8988T (cell line): Measurements from ENCODE around the gene GREM2.

ENCODE experiments used
- DNase-seq: peaks from one replicate; pipeline ENCODE4 v3.0.0; 2011

The GREM2 gene

DNA sequence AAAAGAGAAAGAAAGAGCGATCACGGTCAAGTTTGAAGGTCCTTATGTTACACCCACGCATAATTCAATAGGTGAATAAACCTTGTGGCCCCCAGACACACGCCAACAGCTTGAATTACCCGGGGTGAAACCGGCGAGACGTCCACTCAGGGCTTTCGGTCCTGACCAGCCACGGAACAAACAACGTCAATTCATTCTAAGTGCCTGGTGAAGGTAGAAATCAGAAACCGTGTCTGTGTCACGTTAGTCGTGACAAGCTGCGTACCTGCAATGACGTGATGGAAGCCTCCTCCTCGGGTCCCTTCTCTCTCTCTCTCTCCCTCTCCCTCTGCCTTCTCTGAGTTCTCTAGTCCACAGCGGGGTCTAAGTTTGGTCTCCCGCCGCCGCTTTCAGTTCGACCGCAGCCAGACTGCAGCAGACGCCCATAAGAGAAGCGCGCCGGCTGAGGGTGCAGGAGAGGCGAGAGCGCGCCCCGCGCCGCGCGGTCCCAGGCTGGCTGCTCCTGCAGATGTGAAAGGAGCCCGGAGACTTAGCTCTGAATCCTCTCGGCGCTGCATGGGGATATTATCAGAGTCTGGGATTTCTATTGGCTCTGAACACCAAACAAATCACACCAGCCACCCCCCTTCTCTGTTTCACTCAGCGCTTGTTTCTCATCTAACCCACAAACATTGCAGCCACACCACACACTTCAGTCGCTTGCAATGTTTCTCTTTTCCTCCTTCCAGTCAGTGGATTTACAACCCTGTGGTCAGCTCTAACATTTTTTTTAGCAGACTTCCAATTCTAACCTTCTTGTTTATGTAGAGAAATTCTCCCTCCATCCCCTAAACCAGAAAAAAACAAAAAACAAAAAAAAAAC lies at the start of gene GREM2:
Gene GREM2, minus strand, starts transcription at position 537 of the 862 bp plus-strand sequence. CDS start 118,680 bp downstream, outside the sequence.
- no peak for DNase-seq

DNA sequence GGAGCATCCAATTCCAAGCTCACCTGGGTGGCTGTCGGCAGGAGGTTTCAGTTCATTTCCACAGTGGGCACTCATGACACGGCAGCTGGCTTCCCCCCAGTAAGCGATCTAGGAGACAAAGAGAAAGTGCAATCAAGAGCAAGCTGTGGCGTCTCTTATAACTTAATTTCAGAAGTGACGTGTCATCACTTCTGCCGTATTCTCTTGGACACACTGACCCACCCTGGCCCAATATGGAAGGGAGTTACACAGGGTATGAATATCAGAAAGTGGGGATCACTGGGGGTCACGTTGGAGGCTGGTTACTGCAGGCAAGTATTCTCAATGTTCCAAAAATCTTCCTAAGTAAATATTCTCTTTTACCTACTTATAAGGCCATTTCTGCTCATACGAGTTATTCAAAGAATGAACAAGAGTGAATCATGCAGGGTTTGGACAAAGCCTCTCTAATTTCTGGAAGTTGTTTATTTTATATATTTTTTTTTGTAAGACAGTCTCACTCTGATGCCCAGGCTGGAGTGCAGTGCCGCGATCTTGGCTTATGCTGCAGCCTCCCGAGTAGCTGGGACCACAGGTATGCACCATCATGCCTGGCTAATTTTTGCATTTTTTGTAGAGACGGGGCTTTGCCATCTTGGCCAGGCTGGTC lies 46.5 kb upstream of the GREM2 start:
- no peak for DNase-seq

DNA sequence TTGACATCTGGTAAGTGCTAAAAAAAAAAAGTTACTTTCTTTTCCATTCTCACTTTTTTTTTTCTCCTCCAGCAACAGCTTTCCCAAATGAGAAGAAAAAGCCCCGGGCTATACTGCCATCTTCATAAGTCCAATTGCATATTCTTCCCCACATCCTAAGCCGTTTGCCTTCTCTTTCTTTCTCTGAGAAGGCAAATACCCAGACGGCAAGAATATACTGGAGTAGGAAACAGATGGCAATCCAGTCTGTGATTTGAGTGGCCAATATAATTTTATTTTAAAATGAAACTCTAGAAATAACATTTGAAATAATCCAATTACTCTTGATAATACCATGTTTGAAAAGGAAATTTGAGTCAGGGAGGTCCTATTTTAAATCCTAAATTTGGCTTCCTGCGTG lies 44.6 kb upstream of the GREM2 start:
- DNase-seq: no peak

DNA sequence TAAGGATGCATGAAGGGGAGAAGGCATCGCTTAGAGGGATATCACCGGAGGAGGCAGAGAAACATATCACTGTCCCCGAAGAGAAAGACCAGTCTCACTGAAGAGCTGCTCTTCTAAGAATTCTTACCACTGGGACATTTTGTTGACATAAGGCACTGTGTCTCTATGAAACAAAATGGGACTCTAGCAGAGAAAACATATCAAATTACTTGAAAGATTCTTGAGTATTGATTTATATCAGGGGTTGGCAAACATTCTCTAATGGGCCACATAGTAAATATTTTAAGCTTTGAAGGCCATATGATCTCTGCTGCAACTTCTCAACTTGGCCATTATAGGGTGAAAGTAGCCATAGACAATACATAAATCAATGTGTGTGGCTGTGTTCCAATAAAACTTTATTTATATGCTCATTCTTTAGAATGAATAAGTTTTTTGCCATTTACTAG lies 41.0 kb upstream of the GREM2 start:
- no peak for DNase-seq

DNA sequence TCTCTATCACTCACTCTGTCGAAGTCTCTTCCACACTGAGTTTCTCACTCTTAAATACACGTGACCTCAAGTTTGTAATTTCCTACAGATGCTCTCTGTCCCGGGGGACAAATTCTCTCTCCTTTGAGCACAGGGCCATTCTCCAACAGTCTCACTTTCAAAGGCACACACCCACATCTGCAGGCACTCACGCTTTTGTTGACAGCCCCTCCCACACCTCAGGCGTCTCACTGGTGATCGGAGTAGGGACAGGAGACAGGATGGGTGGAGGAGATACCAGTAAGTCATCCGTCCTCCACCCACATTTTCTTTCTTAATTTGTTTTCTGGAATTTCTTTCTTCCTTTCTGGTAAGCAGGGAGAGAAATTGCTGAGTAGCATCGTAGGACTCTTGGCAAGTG lies 40.6 kb upstream of the GREM2 start:
- no peak for DNase-seq

DNA sequence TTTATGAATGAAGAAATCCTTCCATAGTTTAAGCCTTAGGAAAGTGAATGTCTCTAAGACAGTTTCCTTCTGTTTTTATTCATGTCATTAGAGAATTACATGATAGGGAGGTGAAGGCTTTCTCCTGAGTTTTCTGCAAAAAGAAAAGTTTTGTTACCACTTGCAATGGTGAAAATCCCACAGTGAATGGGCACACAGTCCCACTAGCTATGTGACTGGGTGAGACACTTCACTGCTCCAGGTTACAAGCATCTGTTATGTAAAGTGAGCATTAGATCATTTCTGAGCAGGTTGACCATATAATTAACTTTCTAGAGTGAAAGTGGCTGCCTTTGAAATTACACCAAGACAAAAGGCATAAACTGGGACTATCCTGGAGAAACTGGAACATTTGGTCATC lies 38.9 kb upstream of the GREM2 start:
- DNase-seq: no peak

DNA sequence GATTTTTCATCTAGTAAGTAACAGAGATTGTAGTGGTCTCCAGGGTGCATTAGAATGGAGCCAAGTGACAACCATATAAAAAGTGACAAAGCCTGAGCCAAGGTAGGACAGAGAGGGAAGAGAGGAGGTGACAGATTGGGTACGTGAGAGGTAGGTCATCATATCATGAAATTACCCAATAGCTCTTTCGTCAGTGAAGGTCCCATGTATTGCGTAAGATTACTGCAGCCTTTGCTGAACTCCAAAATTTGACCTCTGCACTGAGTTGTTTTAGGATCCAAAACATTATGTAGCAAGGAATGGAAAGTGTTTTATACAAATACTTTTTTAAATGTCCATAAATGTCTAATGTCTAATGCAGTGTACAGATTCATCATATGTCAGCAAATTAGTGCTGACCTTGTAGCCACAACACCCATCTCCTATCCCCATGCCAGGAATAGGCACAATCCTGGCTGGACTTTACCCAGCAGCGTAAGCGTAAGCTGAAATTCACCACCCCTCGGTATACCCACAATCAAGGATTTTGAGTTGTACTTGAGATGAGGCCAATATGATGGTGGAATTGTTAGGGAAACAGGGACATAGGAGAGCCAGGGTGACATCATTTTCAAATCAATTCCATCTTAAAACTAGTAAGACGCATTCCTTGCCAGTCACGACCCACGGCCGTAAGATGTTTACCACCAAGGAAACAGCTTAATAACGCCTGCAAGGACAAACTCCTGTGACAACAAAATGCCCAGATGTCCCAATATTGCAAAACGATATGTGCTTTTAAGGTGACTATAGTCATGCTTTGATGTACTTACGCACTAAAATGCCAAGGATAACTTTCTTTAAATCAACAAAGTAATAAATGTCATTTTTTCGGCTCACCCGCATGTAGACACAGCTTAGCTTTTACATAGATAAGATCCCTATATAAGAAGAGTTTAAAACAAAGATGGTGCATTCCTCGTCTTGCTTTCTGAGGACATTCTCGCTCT lies 38.1 kb upstream of the GREM2 start:
- DNase-seq: no peak

- no peak for DNase-seq
These were observed 34.8 kb upstream of the GREM2 start for GRCh38 chr1:240646571-240647240.

GRCh38 chr1:240644732-240645131 lies 32.8 kb upstream of the GREM2 start:
- DNase-seq: no peak

- no peak for DNase-seq
These were observed 23.7 kb upstream of the GREM2 start for GRCh38 chr1:240635466-240636256.

DNA sequence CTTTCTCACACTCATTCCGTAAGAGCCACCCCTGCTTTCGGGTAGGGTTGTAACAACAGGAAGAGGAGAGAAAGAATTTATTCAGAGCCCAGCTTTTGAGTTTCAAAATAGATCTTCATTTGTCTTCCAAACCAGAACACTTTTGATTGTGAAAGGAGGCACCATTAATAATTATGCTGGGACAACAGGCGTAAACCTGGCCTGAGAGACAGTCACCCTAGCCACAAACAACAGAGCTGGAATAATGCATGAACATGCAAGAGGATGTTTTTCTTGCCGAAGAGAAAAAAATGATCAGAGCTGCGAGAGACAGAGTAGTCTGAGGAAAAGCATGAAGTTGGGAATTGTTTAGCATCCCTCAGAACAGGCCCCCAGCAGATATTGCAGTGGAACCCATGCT lies 18.5 kb upstream of the GREM2 start:
- no peak for DNase-seq

- no peak for DNase-seq
These were observed 9.3 kb upstream of the GREM2 start for GRCh38 chr1:240621249-240621648.

GRCh38 chr1:240619906-240620621 lies 8.1 kb upstream of the GREM2 start:
- no peak for DNase-seq

- no peak for DNase-seq
These were observed 7.4 kb upstream of the GREM2 start for GRCh38 chr1:240619357-240619756.

- DNase-seq: no peak
These were observed 7.0 kb upstream of the GREM2 start for GRCh38 chr1:240618946-240619345.

DNA sequence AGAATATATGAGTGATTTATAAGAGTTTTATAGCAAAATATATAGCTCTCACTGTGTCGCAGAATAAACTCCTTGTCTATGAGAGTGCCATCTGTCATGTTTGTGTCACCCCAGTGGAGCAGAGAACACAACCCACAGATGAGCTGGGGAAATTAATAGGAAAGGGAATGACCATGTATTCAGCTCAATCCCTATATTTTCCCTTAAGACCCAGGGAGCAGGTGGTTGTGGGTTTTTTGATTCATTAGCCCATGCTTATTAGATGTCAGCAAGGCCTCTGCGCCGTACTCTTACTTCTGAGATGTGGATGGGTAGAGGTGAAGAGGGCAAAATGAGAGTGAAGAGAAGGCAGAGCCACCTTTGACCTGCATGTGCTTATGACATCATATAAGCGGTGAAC lies 4.1 kb upstream of the GREM2 start:
- DNase-seq: no peak

GRCh38 chr1:240613356-240614142 lies 1.6 kb upstream of the GREM2 start:
- no peak for DNase-seq

- DNase-seq: no peak
These were observed 856 bp upstream of the GREM2 start for GRCh38 chr1:240612811-240613210.

- no peak for DNase-seq
These were observed 732 bp downstream of the GREM2 start for GRCh38 chr1:240611228-240611618.

- no peak for DNase-seq
These were observed 1.3 kb downstream of the GREM2 start for GRCh38 chr1:240610636-240611035.
